PC-3 (cell line): Measurements from ENCODE around the gene RFXAP.

ENCODE experiments used
- EZH2 ChIP-seq: fragments of 300-600 bp; sonication (generic); IDR thresholded peaks from one replicate; pipeline ENCODE4 v1.6.1; 2017; ENCODE audit warnings: antibody characterized with exemption, mild to moderate bottlenecking, low read length; ENCODE audit not compliant: unreplicated experiment
- TF ChIP-seq, protein P1 (sequence below): fragments of 300-600 bp; sonication (generic); conservative IDR thresholded peaks from 2 replicates; pipeline ENCODE4 v1.5.1; 2017; ENCODE audit warnings: antibody characterized with exemption, low read depth, mild to moderate bottlenecking, low read length

DNA sequence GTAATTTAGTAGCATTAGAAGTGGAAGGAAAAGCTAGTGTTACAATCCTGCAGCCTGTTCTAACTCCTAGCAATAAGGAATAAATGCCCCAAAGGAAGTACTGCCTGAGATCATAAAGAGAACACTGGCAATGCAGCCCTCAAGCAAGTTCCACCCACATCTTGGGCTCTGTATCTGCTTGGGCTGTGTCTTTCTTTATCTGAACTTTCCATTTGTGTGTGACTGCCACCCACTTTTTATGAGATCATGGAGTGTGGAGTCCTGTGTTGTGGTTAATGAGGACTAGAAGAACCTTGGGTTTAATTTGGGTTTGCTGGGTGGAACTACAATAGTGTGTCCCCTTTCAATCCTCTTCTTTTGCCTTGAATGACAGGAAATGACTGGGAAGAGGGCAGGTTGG, 38.2 kb downstream of the RFXAP start:
- TF ChIP-seq, protein P1, sequence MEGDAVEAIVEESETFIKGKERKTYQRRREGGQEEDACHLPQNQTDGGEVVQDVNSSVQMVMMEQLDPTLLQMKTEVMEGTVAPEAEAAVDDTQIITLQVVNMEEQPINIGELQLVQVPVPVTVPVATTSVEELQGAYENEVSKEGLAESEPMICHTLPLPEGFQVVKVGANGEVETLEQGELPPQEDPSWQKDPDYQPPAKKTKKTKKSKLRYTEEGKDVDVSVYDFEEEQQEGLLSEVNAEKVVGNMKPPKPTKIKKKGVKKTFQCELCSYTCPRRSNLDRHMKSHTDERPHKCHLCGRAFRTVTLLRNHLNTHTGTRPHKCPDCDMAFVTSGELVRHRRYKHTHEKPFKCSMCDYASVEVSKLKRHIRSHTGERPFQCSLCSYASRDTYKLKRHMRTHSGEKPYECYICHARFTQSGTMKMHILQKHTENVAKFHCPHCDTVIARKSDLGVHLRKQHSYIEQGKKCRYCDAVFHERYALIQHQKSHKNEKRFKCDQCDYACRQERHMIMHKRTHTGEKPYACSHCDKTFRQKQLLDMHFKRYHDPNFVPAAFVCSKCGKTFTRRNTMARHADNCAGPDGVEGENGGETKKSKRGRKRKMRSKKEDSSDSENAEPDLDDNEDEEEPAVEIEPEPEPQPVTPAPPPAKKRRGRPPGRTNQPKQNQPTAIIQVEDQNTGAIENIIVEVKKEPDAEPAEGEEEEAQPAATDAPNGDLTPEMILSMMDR, result no peak
- TF ChIP-seq EZH2, result no peak
